Peyer's patch (tissue), 4 donors: ENCODE results near the gene MCRIP1.

Experiments used
- POLR2A ChIP-seq, 2 donors: fragments of 450-650 bp; IDR thresholded peaks; one replicate each; pipeline ENCODE4 v1.5.1; 2017; ENCODE audit warnings: antibody characterized with exemption in 2 of 2, mild to moderate bottlenecking in 2 of 2, moderate library complexity in 2 of 2
- TF ChIP-seq, protein P1 (sequence below), 6 experiments: fragments of 450-650 bp in 4 of 6; fragments of 200-600 bp in 2 of 6; sonication (generic) in 1 of 6; IDR thresholded peaks; one replicate each; pipeline ENCODE4 v1.5.1; 2017 to 2019; ENCODE audit warnings: antibody characterized with exemption in 6 of 6, mild to moderate bottlenecking in 3 of 6, moderate library complexity in 1 of 6

DNA sequence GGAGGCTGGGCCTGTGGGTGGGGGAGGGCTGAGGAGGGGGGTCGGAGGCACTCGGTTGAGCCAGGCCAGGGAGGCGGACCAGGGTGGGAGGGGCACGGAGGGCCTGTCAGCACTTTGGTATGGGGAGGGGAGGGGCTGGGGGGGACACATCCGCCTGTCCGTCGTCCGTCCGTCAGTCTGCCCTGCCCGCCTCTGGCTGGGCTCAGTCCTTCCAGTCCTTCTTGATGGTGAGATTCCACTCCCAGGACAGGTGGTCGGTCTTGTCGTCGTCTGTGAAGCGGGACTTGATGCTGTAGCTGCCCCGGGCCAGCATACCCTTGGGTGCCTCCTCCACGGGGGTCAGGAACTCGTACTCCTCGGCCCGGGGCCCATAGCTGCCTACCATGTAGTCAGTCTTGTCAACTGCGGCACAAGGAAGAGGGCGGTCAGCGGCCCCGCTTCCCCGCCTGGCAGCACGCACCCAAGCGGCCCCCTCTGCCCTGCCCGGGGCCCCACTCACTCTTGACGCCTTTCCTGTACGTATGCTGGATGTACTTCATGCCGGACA lies 35.7 kb upstream of the MCRIP1 start:
- TF ChIP-seq, protein P1, sequence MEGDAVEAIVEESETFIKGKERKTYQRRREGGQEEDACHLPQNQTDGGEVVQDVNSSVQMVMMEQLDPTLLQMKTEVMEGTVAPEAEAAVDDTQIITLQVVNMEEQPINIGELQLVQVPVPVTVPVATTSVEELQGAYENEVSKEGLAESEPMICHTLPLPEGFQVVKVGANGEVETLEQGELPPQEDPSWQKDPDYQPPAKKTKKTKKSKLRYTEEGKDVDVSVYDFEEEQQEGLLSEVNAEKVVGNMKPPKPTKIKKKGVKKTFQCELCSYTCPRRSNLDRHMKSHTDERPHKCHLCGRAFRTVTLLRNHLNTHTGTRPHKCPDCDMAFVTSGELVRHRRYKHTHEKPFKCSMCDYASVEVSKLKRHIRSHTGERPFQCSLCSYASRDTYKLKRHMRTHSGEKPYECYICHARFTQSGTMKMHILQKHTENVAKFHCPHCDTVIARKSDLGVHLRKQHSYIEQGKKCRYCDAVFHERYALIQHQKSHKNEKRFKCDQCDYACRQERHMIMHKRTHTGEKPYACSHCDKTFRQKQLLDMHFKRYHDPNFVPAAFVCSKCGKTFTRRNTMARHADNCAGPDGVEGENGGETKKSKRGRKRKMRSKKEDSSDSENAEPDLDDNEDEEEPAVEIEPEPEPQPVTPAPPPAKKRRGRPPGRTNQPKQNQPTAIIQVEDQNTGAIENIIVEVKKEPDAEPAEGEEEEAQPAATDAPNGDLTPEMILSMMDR (IDR thresholded peaks at IDR 0.05) = no peak
- no peak for TF ChIP-seq POLR2A (IDR thresholded peaks at IDR 0.05)
